ENCODE measurements around the gene MRPL16. TPM values are rescaled to one million over a fixed set of nuclear protein-coding genes. Genes with fewer than 3 reads are reported as not detected.
"Not testable (repeated sequence)": the region's sequence is repeated elsewhere in the genome, so short reads cannot be mapped to it uniquely, and the experiment has no call there.

Gene MRPL16
- total and polyA plus RNA-seq, 2 of the 13 experiments (the other 11 are each of a cell fraction or from before 2014, with no cell fraction given): 45.3 to 62.6 TPM

DNA sequence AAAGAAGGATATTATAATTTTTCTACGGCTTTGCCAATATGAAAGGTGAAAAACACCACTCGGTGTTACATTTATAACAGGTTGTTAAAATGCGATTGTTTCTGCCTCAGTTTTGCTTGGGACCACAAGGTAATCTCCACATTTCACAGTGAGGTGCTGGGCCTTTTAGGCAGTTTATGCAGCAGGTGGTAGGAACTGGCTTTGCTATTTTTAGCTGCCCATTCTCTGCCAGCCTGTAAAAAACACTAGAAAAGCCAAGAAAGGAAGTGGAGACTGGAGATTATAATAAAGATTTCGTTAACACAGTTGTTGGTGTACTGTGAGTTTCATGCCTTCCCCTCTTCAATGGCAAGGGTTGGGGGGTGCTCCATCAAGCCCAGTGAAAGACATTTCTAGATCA is 8.0 kb upstream of the MRPL16 start (continued):
- TF ChIP-seq RXRB (CRISPR knock-in tag; IDR thresholded peaks at IDR 0.05; ENCODE audit: borderline replicate concordance) (no peak), ZBTB1 (CRISPR knock-in tag; IDR thresholded peaks at IDR 0.05; ENCODE audit: borderline replicate concordance) (no peak), JUN (CRISPR knock-in tag; IDR thresholded peaks at IDR 0.05) (no peak), ZNF232 (CRISPR knock-in tag; IDR thresholded peaks at IDR 0.05; ENCODE audit: borderline replicate concordance) (no peak), RBAK (CRISPR knock-in tag; IDR thresholded peaks at IDR 0.05) (no peak), FOXM1 (CRISPR knock-in tag; IDR thresholded peaks at IDR 0.05) (no peak), ZNF552 (CRISPR knock-in tag; IDR thresholded peaks at IDR 0.05; ENCODE audit: borderline replicate concordance) (no peak)
- TF ChIP-seq, protein P1, sequence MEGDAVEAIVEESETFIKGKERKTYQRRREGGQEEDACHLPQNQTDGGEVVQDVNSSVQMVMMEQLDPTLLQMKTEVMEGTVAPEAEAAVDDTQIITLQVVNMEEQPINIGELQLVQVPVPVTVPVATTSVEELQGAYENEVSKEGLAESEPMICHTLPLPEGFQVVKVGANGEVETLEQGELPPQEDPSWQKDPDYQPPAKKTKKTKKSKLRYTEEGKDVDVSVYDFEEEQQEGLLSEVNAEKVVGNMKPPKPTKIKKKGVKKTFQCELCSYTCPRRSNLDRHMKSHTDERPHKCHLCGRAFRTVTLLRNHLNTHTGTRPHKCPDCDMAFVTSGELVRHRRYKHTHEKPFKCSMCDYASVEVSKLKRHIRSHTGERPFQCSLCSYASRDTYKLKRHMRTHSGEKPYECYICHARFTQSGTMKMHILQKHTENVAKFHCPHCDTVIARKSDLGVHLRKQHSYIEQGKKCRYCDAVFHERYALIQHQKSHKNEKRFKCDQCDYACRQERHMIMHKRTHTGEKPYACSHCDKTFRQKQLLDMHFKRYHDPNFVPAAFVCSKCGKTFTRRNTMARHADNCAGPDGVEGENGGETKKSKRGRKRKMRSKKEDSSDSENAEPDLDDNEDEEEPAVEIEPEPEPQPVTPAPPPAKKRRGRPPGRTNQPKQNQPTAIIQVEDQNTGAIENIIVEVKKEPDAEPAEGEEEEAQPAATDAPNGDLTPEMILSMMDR (CRISPR knock-in tag; IDR thresholded peaks at IDR 0.05): no peak

DNA sequence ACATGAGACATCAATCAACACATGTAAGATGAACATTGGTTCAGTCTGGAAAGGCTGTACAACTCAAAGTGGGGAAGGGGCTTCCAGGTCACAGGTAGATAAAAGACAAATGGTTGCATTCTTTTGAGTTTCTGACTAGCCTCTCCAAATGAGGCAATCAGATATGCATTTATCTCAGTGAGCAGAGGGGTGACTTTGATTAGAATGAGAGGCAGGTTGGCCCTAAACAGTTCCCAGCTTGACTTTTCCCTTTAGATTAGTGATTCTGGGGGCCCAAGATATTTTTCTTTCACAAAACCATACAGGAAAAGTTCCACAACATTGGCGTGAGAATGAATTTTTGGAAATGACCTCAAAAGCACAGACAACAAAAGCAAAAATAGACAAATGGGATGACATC is 5.9 kb upstream of the MRPL16 start:
- CTCF ChIA-PET (ENCODE audit: low intra/inter-chr PET ratio, low total read pairs); intact Hi-C loops (cut with micrococcal nuclease; ENCODE audit: unreplicated experiment); in situ Hi-C loops (cut with HindIII; ENCODE audit: extremely low pct_ligation_motif_present, low pct_unique_long_range_greater_than_20kb); BruUV-seq (replicated peaks); H3K27me3 ChIP-seq (ENCODE audit: control insufficient read depth in 1 of 2, insufficient read depth in 2 of 2, low read length in 2 of 2); H3K4me2 ChIP-seq (ENCODE audit: low read depth, low read length); H3K4me3 ChIP-seq (replicated peaks in 1 of 3; ENCODE audit: insufficient read depth in 1 of 3, low read depth in 2 of 3, low read length in 3 of 3); H3K27ac ChIP-seq (ENCODE audit: extremely low read length, insufficient read depth, low read length); H3K4me1 ChIP-seq (ENCODE audit: insufficient read depth, low read length); H4K20me1 ChIP-seq (ENCODE audit: insufficient read depth, low read length); ATAC-seq; H2AFZ ChIP-seq (ENCODE audit: low read length); DNase-seq (ENCODE audit: low spot score); POLR2A ChIA-PET; FAIRE-seq; H3K36me3 ChIP-seq (replicated peaks in 1 of 2; ENCODE audit: control insufficient read depth in 1 of 2, insufficient read depth in 2 of 2, low read length in 2 of 2); H3K9me3 ChIP-seq (ENCODE audit: low read length); H3K9ac ChIP-seq (ENCODE audit: insufficient read depth, low read depth, low read length); H3K79me2 ChIP-seq (ENCODE audit: insufficient read depth, low read length): not testable (repeated sequence)
- WGBS (ENCODE audit: low lambda C conversion rate): 7% methylated on average over 1 of the region's 1 CpG
